ENCODE measurements around the gene DCHS1.

GRCh38 chr11:6572215-6572614 lies 83.4 kb downstream of the DCHS1 start:
- TF ChIP-seq CTCF (IDR thresholded peaks at IDR 0.05; ENCODE audit: low read depth, low read length) (no peak), EZH2phosphoT487 (IDR thresholded peaks at IDR 0.05; ENCODE audit: low read depth) (no peak)
